K562 (cell line): Measurements from ENCODE around the gene RORC. TPM values are rescaled to one million over a fixed set of nuclear protein-coding genes. Genes with fewer than 3 reads are reported as not detected.

Experiments
- MGA ChIP-seq: fragments of 450-650 bp; IDR thresholded peaks from 2 replicates; pipeline ENCODE4 v1.6.1; 2016; ENCODE audit warnings: mild to moderate bottlenecking, moderate library complexity
- NR1H2 ChIP-seq: sonication (generic); formaldehyde crosslinking; IDR thresholded peaks from 2 replicates; pipeline ENCODE4 v1.4.0; 2020; ENCODE audit warnings: mild to moderate bottlenecking, missing genetic modification reagents
- polyA plus RNA-seq, 8 experiments: library from polyadenylated mRNA; depleted of rRNA in 4 of 8; stranded (reverse) in 5 of 8; unstranded in 3 of 8; fragments of >200 nt; fragmentation: Nextera tagmentation in 2 of 8; fragmentation: Illumina TruSeq in 1 of 8; extraction: Ambion mirVana in 2 of 8; extraction: Trizol in 1 of 8; gene quantifications; 2 replicates each; pipeline versions ENCODE4 v1.2.1 to v1.2.3, GENCODE V29; 2011 to 2014; ENCODE audit warnings: inconsistent platforms in 1 of 8, missing spikeins in 1 of 8
- total RNA-seq, 7 experiments: library from RNA; depleted of rRNA in 6 of 7; stranded (reverse); fragments of >200 nt in 6 of 7; fragmentation: Illumina TruSeq in 2 of 7; extraction: Trizol in 2 of 7; gene quantifications; 2 replicates each; pipeline versions ENCODE4 v1.2.1 to v1.2.3, GENCODE V29; 2011 to 2021; ENCODE audit warnings: low replicate concordance in 1 of 7
- TF ChIP-seq, protein P1 (sequence below): sonication (generic); formaldehyde crosslinking; IDR thresholded peaks from 2 replicates; pipeline ENCODE4 v1.8.0; 2022; ENCODE audit warnings: mild to moderate bottlenecking, missing genetic modification reagents

The RORC gene
- total and polyA plus RNA-seq, 9 of the 15 experiments (the other 6 are each of a cell fraction or from before 2014, with no cell fraction given): not detected

DNA sequence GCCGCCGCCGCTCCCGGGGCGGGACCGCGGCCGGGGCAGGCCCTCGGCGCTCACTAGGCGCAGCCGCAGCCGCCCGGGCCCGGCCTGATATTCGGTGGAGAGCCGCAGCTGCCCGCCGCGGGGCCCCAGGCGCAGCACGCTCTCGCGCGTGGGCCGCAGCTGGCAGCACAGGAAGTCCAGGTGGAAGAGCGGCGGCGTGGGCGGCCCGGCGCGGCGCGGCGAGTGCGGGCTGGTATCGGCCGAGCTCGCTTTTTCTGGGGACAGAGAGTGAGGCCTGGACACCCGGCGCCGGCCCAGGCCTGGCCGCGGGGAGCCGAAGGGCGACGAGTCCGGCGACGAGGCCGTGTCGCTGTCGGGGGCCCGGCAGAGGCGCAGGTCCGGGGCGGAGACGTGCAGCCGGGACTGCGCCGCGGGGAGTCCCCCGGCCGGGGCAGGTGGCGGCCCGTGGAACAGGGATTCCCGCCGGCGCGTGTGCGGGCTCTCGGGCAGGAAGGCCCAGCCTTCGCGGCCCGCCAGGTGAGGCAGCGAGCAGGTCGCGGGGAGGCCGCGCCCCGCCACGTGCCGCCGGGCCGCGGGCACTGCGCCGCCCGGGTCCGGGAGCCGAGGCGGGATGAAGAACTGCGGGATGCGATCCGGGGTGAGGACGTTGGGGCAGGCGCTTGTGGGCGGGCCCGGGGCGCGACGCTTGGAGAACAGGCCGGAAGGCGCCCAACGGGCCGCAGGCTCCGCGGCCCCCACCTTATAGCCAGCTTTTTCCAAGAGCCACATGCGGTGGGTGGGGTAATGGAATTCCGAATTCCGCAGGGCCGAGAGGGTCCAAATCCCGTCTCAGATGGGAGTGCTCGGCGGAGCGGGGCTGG lies 6.8 kb upstream of the RORC start (continued):
- TF ChIP-seq MGA: no peak
- no peak for TF ChIP-seq NR1H2 (CRISPR knock-in tag)
- TF ChIP-seq, protein P1, sequence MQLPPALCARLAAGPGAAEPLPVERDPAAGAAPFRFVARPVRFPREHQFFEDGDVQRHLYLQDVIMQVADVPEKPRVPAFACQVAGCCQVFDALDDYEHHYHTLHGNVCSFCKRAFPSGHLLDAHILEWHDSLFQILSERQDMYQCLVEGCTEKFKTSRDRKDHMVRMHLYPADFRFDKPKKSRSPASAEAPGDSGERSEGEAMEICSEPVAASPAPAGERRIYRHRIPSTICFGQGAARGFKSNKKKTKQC: no peak
